Glomerular visceral epithelial cell (primary cell): ENCODE results near the gene FHL1.
"Not testable (repeated sequence)": the region's sequence is repeated elsewhere in the genome, so short reads cannot be mapped to it uniquely, and the experiment has no call there.

ENCODE experiments used
- DNase-seq: peaks from one replicate; pipeline ENCODE4 v3.0.0-alpha.2; 2016; ENCODE audit errors: extremely low spot score

The FHL1 gene

DNA sequence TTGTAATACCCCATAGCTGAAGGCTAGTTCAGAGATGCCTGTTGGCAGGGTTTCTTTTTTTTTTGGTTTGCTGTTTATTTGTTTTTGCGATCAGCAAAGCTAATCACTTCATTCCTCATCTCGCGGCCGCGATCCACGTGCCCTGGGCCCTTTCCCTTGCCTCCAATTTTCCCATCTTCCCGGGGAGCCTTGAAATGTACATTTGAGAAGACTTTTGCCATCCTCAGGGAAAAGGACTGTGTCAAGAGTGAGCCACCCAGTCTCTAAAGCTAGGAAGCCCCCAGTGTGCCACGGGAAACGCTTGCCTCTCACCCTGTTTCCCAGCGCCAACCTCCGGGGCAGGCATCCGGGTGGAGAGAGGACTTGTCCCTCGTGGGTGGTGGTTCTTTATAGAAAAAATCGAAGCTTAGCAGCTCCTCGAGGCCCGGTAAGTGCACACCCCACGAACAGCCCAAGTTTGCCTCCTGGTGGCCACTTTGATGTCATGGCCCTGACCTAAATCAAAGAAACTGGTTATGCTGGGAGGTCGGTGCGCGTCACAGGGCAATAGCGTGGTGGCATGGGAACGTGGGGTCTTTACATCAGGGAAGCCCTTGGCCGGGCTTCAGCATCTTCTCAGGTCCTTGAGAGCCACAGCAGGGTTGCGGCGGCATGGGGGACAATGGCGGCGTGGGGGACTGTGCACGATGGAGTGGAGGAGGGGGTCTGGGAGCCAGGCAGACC lies 61.8 kb downstream of the FHL1 start:
- DNase-seq, result peak; percentile 37

GRCh38 chrX:136209751-136210150 lies 62.4 kb downstream of the FHL1 start:
- no peak for DNase-seq

DNA sequence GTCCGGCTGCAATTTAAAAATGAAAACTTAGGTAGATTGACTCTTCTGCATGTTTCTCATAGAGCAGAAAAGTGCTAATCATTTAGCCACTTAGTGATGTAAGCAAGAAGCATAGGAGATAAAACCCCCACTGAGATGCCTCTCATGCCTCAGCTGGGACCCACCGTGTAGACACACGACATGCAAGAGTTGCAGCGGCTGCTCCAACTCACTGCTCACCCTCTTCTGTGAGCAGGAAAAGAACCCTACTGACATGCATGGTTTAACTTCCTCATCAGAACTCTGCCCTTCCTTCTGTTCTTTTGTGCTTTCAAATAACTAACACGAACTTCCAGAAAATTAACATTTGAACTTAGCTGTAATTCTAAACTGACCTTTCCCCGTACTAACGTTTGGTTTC lies 62.9 kb downstream of the FHL1 start:
- DNase-seq, result peak; percentile 55

DNA sequence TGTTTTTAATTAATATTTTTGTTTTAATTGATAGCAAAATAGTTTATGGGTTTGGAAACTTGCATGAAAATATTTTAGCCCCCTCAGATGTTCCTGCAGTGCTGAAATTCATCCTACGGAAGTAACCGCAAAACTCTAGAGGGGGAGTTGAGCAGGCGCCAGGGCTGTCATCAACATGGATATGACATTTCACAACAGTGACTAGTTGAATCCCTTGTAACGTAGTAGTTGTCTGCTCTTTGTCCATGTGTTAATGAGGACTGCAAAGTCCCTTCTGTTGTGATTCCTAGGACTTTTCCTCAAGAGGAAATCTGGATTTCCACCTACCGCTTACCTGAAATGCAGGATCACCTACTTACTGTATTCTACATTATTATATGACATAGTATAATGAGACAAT lies 63.5 kb downstream of the FHL1 start:
- no peak for DNase-seq

GRCh38 chrX:136211766-136212556 lies 64.6 kb downstream of the FHL1 start:
- DNase-seq, result no peak

GRCh38 chrX:136212557-136213111 lies 65.3 kb downstream of the FHL1 start:
- DNase-seq, result no peak

DNA sequence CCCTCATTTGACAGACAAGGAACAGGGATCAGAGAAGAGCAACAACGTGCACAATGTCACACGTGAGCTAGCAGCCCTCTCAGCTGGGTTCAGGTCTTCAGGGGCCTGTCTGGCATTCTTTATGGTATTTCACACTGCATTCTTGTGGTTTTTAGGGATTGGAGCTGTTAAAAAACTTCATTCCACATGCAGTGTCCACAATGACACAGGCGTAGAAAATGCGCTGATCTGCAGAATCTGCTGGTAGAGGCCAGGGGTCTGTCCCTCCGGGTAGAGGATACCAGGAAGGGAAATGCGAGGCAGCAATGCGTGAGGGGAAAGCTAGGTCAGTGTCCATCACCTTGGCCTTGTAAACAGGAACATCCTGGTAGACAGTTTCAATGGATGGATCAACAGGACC lies 67.2 kb downstream of the FHL1 start:
- peak; percentile 92 for DNase-seq

GRCh38 chrX:136215559-136215958 lies 68.2 kb downstream of the FHL1 start:
- DNase-seq, result peak; percentile 24

DNA sequence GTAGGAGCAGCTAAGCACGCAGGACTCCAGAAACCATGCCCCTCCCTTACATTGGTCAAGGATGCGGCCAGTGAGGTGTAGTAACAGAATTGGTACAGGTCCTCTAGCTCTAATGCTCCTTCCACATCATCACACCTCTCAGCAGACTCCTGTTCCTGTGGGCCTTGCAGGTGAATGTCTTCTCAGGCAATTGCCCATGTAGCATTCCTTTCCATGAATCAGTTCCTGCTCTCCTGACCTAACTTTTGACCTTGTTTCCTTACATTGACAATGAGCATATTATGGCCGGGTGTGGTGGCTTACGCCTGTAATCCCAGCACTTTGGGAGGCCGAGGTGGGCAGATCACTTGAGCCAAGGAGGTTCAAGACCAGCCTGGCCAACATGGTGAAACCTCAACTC lies 72.6 kb downstream of the FHL1 start:
- DNase-seq, result no peak

GRCh38 chrX:136220540-136220939 lies 73.2 kb downstream of the FHL1 start:
- no peak for DNase-seq

GRCh38 chrX:136220951-136221350 lies 73.6 kb downstream of the FHL1 start:
- no peak for DNase-seq

DNA sequence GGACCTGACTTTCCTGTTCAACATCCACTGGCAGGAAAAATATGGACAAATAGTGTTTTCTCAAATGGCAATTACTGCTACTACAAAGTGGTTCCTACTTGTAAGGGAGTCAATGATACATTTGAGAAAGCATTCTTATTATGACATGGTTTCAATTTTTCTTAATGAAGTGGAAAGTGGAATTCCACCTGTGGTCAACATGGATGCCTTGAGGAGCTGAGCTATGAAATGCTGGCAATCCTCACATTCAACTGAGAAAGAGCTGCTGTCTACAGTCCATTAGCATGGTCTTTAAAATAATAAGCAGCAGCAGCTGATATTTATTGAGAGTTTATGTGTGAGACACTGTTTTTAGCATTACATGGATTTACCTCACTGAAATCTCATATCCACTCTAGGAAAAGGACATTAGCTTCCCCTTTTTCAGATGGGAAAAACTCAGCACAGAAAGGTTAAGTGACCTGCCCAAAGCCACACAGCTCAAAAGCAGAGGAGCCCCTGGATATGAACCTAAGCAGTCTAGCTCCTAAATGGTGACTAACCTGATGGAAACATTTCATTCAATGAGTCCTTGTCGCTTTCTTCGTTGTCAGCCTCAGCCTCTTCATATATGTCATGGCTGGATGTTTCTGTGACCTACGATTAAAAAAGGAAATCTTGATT lies 74.6 kb downstream of the FHL1 start:
- DNase-seq, result peak; percentile 30

DNA sequence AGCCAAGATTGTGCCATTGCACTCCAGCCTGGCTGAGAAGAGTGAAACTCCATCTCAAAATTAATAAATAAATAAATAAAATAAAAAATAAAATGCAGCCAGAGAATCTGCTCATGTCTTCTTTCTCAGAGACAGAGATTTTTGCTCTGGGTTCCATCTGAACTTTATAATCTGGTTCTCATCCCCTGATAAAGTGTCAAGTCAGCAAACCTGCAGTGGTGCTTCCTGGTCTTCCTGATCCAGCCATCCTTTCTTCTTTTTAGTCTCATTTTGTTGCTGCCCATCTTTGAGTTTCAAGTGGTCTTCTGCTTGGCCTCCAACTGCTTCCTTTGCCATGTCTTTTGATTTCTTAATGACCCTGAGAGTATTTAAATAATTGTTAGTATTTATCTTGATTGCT lies 79.7 kb downstream of the FHL1 start:
- no peak for DNase-seq

GRCh38 chrX:136227948-136228838 lies 80.9 kb downstream of the FHL1 start:
- DNase-seq, result peak; percentile 12

DNA sequence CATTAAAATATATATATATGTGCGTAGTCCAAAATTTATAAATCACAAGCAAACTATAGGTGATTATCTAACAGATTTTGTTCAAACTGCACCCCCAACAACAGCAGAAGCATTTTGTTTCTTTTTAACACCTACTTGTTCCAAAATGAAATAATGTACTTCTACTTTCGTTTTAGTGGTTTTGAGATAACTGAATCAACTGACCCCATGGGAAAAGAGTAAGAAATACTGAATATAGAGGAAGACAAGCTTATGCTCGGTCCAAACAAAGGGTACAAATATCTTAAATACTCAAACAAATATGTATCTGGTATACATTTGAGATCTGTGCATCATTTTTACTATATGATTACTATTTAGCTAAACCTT lies 81.5 kb downstream of the FHL1 start:
- no peak for DNase-seq

DNA sequence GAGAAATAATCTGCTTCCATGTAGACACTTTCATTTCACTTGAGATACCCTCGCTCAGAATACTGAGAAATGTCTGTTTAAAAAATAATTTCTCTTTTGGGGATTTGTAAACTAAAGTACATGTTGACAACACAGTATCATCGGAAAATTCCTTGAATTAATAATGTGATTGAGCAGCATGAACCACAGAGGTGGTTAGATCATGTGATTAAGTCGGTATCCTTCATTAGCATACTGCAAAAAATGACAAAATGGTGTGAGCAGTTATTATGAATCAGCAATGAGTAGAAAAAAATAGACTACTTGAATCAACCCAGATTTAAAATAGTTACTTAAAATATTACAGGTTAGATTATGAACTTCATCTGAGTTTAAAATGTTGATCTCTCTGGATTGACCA lies 89.7 kb downstream of the FHL1 start:
- no peak for DNase-seq

GRCh38 chrX:136237849-136238248 lies 90.5 kb downstream of the FHL1 start:
- not testable (repeated sequence) for DNase-seq

DNA sequence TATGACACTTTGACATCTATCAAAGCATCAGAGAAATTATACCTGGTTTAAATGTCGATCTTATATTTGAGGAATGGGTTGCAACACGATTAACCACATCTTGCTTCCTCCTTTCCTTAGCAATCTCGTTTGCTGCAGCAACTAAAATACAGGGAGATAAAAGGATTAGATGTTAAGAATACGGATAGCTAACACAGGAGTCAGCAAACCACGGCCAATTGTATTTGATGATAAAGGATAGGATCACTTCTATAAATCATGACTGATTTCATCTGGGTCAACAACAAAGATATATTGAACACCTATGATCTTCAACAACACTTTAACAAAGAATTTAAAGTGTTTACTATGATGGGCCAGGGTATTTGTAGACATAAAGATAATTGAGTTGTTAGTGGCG lies 98.9 kb downstream of the FHL1 start:
- DNase-seq, result no peak

DNA sequence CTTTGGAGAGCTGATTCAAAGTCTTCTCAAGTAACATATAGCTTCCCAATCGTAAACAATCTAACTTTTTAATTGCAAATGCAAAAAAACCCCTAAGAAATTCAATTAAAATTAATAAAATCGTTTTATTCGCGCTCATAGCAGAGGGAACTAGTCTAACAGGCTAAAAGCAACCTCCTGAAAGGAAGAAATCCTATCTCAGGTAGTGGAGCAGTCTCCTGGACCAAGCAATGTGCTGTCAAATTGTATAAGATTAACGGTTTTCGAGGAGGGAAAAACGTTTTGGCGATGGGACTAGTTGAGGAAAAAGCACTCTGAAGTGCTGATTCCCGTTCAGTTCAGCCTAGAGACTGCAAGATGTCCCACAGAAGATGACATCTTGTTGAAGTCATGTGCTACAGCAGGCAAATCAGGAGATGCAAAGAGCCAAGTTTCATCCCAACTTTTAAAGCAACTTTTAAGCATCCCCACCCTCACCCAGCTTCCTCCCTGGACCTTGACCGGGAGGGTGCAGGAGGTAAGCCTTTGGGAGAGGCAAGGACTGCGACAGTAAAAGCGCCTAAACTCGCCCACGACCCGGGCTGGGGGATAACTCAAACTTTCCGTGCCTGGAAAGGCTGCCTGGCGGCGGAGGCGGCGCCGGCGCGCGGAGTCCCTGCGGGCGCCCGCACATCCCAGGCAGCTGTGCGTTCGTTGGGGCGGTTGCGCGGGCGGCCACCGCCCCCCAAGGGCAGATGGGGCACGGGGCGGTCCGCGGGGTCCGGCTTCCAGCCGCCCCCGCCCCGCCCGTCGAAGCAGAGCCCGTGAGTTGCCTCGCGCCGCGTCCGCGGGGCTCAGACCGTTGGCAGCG lies 103.1 kb downstream of the FHL1 start:
- peak; percentile 9 for DNase-seq
